PC-9 (cell line): ENCODE results near the gene UNC13B.

ENCODE experiments used
- EZH2 ChIP-seq: fragments of 200-600 bp; sonication (generic); IDR thresholded peaks from 2 replicates; pipeline ENCODE4 v1.8.0; 2017; ENCODE audit warnings: antibody characterized with exemption, low read depth
- TF ChIP-seq, protein P1 (sequence below): fragments of 200-600 bp; sonication (generic); conservative IDR thresholded peaks from 2 replicates; pipeline ENCODE4 v1.6.1; 2017; ENCODE audit warnings: mixed run types, antibody characterized with exemption, mild to moderate bottlenecking, moderate library complexity

DNA sequence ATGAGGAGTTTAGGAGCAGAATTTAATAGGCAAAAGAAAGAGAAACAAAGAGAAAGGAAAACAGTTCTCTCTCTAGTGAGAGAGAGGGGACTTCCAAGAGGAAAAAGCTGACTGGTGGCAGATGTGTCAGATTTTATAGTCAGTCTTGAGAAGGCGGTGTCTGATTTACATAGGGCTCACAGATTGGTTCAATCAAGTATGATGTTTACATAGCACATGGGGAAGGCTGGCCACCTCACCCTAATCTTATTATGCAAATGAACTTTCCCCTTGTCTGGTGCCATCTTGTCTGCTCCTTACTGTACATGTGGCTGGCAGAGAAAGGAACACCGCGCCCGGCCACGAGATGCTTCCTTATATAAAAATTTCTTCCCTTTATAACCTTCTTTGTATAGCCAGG, 24.7 kb downstream of the UNC13B start:
- TF ChIP-seq, protein P1, sequence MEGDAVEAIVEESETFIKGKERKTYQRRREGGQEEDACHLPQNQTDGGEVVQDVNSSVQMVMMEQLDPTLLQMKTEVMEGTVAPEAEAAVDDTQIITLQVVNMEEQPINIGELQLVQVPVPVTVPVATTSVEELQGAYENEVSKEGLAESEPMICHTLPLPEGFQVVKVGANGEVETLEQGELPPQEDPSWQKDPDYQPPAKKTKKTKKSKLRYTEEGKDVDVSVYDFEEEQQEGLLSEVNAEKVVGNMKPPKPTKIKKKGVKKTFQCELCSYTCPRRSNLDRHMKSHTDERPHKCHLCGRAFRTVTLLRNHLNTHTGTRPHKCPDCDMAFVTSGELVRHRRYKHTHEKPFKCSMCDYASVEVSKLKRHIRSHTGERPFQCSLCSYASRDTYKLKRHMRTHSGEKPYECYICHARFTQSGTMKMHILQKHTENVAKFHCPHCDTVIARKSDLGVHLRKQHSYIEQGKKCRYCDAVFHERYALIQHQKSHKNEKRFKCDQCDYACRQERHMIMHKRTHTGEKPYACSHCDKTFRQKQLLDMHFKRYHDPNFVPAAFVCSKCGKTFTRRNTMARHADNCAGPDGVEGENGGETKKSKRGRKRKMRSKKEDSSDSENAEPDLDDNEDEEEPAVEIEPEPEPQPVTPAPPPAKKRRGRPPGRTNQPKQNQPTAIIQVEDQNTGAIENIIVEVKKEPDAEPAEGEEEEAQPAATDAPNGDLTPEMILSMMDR: no peak
- TF ChIP-seq EZH2: no peak
